Stimulated activated CD4-positive, alpha-beta T cell treated with anti-CD3 and anti-CD28 coated beads, Interleukin-4, amount 100 ng/mL, for 1 hour (primary cell): Measurements from ENCODE around the gene MYADML2.
"Not testable (repeated sequence)": the region's sequence is repeated elsewhere in the genome, so short reads cannot be mapped to it uniquely, and the experiment has no call there.

Experiments
- DNase-seq: peaks from one replicate; pipeline ENCODE4 v3.0.0-alpha.2; 2020

MYADML2 gene

DNA sequence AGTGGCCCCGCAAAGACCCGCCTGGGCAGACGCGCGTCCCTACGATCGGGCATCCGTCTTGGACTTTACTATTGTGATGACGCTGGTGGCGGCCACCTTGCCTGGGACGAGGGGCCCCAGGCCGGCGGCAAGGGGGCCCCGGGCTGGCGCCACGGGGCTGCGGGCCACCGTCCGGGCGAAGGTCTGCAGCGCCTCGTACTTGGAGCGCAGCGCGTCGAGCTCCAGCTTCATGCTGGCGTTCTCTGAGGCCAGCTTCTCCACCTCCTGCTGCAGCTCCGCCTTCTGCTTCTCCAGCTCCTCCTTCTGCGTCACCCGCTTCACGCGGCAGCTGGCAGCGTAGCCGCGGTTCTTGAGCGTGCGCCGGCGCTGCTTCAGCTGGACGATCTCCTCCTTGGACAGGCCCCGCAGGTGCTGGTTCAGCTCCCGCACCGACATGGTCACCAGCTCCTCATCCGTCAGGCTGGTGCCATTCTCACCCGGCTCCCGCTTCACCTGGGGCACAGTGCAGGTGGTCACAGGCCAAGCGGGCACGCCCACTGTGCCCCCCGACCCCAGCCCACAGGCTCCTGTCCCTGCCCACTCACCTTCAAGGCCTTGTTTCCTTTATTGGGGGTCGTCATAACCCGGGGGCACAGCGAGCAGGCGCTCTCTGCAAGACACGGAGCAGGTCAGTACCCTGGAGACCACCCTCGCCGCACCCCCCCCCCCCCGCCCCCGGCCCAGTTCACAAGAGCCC is 24.3 kb downstream of the MYADML2 start:
- no peak for DNase-seq

DNA sequence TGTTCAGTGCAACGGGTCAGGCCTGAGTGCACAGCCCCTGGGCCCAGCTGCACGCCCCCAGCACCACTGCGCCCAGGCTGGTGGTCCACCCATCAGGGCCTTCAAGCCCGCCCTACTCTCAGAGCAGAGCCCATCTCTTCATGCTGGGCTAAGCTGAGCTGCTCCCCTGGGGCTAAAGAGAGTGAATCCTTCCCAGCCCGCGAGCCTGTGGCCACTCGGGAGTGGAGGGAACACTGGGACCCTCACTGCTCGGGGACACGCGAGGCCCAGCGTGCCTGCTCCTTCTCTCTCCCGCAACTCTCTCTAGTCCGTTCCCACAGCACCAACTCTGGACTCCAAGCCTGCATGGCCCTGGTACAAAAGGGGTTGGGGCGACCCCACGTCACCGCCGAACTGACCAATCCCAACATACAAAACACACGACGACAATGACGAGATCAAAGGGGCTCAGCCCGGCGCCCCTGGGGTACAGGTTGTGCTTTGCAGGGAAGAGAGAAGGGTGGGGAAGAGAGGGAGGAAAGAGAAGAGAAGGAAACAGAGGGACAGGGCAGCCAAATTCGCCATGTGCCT is 25.0 kb downstream of the MYADML2 start:
- DNase-seq: no peak

DNA sequence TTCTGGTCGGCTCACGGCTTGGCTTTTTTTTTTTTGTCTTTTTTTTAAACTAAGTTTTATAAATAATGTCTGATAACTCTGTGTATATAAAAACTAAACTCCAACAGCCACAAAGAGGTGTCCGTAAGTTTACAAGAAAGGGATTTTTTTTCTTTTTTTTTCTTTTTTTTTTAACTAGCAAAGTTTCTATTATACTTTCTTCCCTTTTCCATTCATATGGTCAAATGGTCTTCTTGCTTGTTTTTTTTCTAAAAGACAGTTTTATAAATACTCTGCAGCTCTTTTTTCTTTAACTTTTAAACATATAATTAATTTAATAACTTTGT is 25.5 kb downstream of the MYADML2 start:
- DNase-seq: no peak

DNA sequence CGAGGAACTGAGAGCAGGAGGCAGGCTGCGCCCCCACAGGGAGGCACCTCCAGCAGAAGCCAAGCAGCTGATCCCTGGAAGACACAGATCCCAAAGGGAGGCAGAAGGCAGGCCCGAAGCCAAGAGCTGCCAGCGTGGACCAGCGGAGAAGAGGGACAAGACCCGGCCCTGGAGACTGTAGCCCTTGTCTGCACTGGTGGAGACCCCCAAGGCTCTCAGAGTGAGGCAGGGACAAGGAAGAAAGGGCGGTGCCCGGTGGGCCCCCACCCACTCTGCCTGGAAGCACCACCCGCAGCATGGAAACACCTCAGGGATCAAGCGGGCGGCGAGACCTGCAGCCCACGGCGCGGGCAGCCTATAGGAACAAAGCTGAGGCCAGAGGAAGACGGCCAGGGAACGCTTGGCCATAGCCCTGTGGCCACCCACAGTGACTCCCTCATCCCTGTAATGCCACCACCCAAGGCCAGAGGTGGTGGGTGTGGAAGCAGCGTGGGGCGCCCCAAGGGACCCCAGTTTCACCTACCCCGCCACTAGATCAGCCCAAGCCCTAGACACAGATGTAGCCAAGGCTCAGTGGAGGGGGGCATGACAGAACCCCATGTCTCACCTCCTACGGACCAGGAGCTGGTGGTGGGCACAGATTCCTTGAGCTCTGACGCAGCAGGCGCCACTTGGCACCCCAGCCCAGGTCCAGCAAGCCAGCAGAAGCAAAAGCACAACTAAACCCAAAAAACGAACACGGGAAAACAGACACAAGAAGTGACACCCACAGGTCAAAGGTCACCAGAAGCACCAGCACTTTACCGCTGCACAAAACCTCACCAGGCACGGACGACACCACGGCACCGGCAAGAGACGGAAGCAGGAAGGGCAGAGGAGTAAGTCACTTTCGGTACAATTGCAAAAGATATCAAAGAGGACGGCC is 26.2 kb downstream of the MYADML2 start:
- DNase-seq: no peak

DNA sequence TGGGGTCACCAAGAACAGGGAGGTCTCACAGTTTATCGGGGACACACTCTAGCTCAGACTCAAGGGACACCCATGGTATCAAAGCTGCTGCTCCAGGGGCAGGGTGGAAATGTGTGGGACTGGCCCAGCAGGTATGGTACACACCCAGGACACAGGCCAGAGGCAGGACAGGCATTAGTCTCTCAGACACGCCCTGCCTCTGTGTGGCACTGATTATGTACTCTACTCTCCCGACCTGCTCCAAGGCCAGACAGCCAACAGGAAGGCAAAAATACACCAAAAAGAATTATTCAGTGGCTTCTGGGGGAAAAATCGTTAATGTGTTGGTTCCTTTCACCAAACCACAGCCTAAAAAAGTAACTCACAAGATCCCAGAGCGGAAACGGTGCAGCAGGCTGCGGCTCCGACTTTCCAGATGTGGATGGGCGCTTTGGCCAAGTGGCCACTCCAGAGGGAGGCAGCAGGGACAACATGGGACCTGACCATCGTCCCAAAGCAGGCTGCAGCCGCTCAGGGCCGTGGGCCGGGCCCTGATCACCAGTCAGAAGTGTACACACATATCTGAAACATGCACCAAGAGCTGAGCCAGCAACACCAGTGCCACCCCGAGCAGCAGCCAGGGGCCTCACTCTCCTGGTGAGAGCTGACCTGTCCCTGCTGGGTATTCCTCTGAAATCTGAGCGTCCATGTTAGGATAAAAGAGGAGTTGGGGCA is 28.0 kb downstream of the MYADML2 start:
- no peak for DNase-seq

DNA sequence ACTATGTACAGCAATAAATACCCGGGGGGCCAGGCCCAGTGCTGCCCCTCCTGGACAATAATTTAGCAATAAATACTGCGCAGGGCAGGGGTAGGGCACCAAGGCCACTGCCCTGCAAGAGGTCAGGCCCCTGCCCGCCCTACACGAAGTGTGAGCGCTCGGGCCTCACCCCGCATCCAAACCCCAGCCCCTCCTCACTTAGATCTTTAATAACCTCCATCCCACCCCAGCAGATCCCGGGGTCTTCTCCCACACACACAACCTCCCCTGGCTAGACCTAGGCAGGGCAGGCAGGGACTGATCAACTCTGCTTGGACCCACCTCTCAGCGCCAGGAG is 28.7 kb downstream of the MYADML2 start:
- DNase-seq: not testable (repeated sequence)

DNA sequence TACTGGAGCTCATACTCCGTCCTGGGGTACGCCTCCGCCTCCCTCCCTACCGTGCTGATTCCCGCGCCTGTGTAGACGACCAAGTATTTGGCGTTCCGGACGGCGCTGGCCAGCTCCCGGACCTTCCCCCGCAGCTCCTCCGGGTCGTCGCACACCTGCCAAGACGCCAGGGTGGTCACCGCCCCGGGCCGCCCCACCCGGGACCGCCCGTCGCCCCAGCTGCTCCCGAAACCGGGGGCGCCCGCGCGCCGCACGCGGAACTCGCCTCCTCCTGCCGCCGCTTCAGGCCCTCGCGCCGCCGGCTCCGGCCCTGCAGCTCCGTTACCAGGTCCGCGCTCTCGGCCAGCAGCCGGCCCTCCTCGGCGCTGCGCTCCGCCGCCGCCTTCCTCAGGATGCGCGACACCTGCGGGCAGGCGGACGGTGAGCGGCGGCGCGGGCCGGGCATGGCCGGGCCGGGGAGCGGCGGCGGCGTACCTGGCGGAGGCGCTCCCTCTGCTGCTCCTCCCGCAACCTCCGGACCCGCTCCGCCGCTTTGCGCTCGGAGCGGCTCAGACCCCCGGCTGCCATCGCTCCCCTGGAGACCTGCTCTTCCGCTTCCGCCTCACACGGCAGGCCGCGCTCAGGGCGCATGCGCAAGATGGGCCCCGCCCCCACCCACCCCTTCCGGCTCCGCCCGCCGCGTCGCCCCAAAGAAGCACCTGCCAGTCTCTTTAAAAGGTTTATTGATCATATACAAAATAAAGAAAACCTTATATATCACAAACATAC is 29.3 kb downstream of the MYADML2 start, which contains the start of gene SIRT7:
TSS of gene SIRT7 (minus strand) at position 612 of the 768 bp plus-strand sequence. CDS start at position 567, 45 bp downstream.
- peak; percentile 79 for DNase-seq

DNA sequence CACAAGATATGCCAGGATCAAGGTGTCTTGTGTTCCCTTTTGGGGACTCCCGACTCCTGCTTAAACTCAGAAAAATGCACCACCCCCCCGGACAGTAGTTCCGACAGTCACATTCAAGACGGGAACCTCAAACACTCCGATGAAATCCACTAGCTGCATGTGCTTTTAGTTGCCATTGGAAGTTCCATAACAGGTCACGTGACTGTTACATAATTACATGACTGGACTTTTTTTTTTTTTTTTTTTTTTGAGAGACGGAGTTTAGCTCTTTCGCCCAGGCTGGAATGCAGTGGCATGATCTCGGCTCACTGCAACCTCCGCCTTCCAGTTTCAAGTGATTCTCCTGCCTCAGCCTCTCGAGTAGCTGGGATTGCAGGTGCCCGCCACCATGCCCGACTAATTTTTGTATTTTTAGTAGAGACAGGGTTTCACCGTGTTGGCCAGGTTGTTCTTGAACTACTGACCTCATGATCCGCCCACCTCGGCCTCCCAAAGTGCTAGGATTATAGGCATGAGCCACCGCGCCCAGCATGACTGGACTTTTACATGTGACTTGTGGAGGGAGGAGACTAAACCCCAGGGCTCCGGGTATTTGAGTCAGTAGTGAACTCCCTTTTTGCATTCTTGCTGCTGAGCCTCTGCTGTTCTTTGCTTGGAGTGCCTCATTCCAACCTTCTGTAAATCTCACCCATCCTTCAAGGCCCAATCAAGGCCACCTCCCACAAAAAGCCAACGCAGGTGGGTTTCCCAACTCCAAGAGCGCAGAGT is 30.6 kb downstream of the MYADML2 start:
- no peak for DNase-seq

DNA sequence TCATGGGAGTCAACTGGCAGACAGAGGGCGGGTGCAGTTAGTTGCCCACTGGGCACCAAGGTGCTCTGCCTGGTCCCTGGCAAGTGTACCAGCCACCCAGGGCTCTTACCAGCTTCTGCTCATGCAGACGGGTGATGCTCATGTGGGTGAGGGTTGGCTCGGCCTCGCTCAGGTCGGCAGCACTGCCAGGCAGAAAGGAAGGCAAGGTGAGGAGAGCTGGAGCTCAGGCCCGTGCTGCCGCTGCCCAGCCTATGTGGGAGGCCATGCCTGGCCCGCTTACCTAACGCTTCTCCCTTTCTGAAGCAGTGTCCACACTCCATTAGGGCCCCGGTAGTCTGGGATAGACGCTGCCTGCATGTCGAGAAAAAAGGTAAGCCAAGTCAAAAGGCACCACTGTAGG is 31.7 kb downstream of the MYADML2 start:
- DNase-seq: no peak

DNA sequence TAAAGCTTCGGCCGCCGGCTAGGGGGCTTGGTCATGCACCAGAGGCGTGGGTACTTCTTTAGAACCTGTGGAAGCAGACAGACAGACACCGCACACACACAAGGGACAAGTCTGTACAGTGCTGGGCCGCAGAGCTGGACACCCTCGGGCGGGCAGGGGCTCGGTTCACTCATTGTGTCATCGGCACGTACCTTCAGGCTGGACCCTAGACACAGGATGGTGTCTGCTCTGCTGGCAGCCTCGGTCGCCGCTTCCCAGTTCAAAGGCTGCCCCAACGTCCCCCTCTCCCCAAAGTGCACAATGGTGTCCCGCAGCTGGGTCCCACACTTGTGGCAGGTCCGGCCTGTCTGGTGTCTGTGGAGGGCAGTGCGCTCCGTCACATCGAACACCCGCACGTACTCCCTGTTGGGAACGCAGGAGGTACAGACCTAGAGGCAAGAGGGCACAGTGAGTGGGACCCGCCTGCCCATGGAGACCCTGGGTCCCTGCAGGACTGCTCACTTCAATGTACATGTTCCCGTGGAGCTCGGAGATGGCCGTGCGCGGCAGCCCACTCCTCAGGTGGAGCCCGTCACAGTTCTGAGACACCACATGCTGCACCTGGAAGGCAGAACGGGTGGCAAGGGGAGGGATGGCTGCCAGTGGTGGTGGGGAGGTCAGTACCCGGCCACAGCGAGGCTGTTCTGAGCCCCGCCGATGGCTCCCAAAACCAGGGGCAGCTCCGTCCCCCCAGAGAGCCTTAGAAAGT is 32.8 kb downstream of the MYADML2 start:
- no peak for DNase-seq

DNA sequence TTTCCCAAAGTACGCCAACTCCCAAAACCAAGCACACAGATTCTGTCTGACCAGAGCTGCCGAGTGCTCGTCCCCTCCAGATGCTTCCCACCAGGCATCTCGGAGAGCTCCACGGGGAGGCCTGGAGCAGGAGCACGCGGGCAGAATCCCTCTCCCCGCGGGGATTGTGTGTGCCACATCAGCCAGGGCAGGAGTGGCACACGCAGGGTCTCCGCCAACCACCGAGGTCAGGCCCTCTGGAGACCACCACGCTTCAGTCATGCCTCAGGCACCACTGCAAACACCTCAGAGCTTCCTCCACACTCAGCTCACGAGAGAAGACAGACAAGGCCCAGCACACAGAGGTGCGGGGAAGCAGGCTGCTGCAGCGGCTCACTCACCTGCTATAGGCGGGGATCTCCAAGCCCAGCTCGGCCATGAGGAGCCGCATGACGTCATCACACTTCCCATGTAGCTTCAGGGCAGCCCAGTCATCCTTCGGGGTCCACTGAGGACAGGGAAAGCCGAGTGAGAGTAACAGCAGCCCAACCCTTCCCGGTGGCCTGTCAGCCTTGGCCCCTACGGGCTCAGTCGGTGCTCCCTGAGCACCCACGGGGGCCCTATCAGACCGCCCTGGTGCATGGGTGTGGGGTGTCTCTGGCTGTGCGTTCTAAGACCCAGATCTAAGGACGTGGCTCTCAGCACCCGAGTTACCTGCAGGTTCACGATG is 33.5 kb downstream of the MYADML2 start:
- DNase-seq: no peak

DNA sequence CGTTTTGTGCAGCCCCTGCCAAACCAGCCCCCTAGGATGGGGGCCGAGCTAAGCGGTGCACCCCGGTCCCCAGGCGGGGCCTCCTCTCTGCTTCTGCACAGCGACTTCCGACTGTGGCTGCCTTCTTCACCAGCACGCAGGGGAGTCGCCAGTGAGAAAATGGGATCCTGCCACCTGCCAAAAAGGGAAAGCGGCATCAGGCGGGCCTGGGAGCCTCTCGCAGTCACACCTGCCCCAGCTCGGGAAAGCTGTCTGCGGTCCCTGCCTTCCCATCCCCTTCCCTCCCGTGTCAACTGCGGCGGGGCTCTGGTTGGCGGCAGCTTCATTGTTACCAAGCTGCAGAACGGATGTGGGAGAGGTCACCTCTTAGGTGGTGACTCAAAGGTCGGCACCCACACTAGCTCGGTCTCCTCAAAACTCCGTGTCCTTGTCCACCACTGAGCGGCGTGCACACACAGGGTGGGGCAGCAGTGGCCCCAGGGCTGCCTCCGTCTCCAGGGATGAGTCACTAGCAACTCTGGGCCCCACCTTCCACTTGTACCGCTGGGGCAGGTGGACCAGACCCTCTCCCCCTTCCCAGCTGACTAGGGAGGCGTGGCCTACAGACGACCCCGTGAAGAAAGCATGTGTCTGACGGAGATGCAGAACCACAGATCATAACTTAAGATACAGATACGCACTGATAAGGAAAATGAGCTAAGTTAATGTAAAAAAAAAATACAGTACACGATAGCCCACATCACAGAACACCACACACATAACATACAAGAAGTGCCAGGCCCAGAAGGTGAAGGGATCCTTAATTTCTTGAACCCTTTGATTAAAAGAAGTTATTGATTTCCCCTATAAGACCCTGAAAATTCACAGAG is 34.4 kb downstream of the MYADML2 start:
- DNase-seq: no peak

DNA sequence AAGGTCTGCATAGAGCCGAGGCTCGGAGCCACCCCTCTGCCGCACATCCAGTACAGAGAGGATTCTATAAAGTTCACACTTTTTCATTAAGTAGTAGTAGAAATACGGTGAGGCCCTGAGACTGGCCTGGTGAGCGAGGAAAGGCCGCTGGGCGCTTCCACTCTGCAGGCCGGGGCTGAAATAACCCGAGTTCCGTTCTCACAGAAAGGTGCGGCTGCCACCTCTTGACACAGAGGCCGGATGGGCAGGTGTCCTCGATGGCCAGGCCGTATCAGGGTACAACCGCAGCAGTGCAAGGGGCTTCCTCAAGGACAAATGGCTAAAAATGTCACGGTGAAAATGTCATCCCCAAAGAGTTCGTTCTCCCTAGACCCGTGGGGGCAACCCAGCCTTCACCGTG is 35.1 kb downstream of the MYADML2 start:
- no peak for DNase-seq

DNA sequence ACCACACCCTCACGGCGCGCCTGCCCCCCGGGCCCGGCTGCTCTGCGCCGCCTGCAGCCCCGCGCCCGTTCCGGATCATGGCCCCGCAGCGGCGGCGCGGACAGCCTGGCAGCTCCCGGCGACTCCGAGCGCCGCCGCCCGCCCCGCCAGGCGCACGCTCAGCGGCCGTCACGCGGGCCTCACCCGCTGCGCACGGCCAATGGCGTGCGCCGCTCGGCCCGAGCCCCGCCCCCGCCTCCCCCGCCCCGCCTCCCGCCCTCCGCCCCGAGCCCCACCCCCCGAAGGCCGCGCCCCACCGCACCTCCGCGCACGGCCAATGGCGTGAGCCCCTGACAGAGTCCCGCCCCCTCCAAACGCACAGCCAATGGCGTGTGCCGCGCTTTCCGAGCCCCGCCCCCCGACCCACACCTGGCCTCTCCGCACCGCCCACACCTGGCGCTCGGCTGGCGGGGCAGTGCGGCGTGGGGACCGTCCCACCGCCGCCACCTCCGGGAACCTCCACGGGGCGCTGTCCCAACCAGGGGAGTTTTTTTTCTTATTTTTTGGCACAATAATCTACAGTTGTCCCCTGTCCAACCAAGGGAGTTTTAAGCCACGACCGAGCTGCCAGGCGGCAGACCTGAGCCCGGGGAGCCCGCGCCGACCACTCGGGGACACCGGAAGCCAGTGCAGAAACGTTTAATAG is 35.6 kb downstream of the MYADML2 start, which contains the start of gene PCYT2:
TSS of gene PCYT2 (minus strand) at position 123 of the 685 bp plus-strand sequence. CDS start at position 79, 44 bp downstream.
- DNase-seq: peak; percentile 93

DNA sequence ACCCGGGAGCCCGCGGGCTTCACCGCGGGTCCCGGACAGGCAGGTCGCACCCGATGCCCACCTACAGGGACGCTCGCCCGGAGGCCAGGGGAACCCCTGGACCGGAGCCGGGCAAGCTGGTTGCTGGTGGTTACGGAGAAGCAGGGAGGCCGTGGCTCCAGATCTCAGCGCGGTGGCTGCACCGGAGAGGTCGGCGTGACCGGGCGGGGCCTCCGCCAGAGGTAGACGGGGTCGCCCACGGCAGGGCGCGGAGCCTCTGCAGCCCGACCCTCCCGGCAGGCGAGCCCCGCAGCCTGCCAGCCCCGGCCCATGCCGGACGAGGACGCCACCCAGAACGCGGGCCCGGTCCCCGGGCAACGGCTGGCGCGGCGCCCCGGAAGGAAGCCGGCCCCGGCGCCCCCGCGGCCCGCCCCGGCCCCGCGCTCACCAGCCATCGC is 36.2 kb downstream of the MYADML2 start:
- DNase-seq: no peak

DNA sequence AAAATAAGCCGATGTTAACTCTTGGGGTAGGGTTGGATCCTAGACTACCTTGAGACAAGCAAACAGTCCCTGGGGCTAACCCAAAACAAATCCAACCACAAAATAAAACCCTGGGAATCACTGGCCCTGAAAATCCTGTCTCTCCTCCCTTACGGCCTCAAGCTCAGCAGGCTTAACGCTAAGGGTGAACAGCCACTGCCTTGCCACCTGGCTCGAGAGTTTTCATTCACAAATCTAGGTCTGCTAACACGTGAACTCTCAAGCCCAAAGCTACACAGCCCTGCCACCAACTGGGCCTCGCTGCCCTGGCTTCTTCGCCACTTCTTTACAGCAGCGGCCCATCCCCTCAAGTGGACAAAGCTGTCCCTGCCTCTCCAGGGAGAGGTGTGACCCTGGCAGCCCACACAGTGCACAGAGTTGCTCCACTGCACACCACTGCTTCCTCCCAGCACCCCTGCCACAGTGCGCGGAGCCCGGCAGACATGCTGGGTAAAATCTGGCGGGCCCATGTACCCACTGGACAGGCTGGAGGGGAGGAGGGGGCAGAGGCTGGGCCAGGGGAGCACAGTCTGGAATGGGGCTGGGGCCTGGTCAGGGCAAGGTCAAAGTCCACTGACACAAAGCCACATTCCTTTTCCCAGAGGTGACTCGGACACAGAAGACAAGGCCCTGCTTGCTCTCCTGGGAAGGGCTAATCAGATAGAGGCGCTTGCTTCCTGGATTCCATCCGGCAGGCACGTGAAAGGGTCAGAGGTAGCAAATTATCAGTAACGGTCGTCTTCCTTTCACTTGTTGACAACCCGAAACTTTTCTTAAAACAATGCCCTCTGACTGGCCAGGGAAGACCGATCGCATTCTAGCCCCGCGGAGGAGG is 36.8 kb downstream of the MYADML2 start:
- DNase-seq: no peak

DNA sequence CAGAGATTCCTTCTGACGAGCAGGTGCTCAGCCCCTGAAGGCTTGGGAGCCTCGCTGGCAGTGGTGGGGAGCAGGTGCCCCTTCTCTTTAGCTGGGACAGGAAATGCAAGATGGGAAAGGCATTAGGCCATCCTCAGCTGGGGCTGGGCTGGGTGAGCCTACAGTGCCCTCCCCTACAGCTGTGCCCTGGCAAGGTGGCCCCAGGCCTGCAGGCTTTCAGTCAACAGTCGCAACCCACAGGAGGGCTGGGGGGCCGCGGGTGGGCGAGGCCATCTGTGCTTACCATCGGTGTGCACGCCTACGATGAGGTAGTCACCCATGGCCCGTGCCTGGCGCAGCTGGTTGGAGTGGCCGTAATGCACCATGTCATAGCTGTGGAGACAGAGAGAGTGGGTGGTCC is 37.8 kb downstream of the MYADML2 start:
- DNase-seq: no peak
